Ovary (tissue), 9 donors: ENCODE data around the gene ALCAM. TPM values are rescaled to one million over a fixed set of nuclear protein-coding genes. Genes with fewer than 3 reads are reported as not detected.

Experiments used
- DNase-seq, 5 donors: peaks; one replicate each; pipeline ENCODE4 v3.0.0-alpha.2; 2019 to 2020
- H3K27ac ChIP-seq, 2 donors: fragments of 200-600 bp; one replicate each; pipeline versions ENCODE4 v1.5.1 to v1.8.0; 2019 to 2022
- H3K27me3 ChIP-seq: fragments of 200-600 bp; one replicate; pipeline ENCODE4 v1.8.0; 2022
- H3K36me3 ChIP-seq: fragments of 200-600 bp; sonication (generic); one replicate; pipeline ENCODE4 v1.5.1; 2019
- H3K4me1 ChIP-seq: one replicate; pipeline ENCODE4 v1.8.1; 2013; ENCODE audit warnings: mild to moderate bottlenecking, moderate library complexity; ENCODE audit not compliant: insufficient read depth
- H3K4me3 ChIP-seq: fragments of 200-600 bp; sonication (generic); one replicate; pipeline ENCODE4 v1.5.1; 2017
- H3K9me3 ChIP-seq, 2 donors: fragments of 200-600 bp in 1 of 2; sonication (generic) in 1 of 2; one replicate each; pipeline versions ENCODE4 v1.5.1 to v1.8.1; 2013 to 2019; ENCODE audit warnings: mild to moderate bottlenecking in 1 of 2, moderate library complexity in 1 of 2
- CTCF ChIP-seq, 3 donors: fragments of 450-650 bp in 2 of 3; fragments of 200-600 bp in 1 of 3; IDR thresholded peaks; one replicate each; pipeline versions ENCODE4 v1.5.1 to v1.8.0; 2016 to 2022; ENCODE audit warnings: antibody characterized with exemption in 3 of 3, mild to moderate bottlenecking in 1 of 3
- EP300 ChIP-seq: sonication (generic); formaldehyde crosslinking; IDR thresholded peaks from one replicate; pipeline ENCODE4 v1.6.1; 2017; ENCODE audit warnings: antibody characterized with exemption
- POLR2A ChIP-seq: fragments of 450-650 bp; IDR thresholded peaks from one replicate; pipeline ENCODE4 v1.6.1; 2017; ENCODE audit warnings: antibody characterized with exemption, mild to moderate bottlenecking, moderate library complexity
- WGBS, 3 donors: extraction: QIAGEN DNeasy Blood & Tissue Kit in 1 of 3; methylation state at CpG; one replicate each; pipeline versions ENCODE4 v1.1.5 to v1.1.7; 2013 to 2017; 5-methylcytosine and 5-hydroxymethylcytosine counted together
- intact Hi-C, 4 donors: fragments of 100-400 bp; cut with DNase I; formaldehyde crosslinking; loops; one replicate each; pipeline versions ENCODE4 v1.11.0 to v1.15.1; 2022 to 2023
- polyA plus RNA-seq, 2 donors: library from polyadenylated mRNA; stranded (reverse); fragments of 200-250 nt in 1 of 2; fragments of 350-450 nt in 1 of 2; fragmentation: Illumina TruSeq in 1 of 2; extraction: RNeasy Lipid Tissue Mini Kit (QIAGEN cat#74804) in 1 of 2; gene quantifications; one replicate each; pipeline ENCODE4 v1.2.3, GENCODE V29; 2013 to 2014
- total RNA-seq, 7 donors: library from RNA; depleted of rRNA in 2 of 7; stranded (reverse); fragments of >200 nt in 2 of 7; fragmentation: NEBNext Ultra II Directional in 3 of 7; extraction: Animal tissue kit (Norgen Biotek cat#: 25700) in 3 of 7; gene quantifications; one replicate each; pipeline versions ENCODE4 v1.1.0 to v1.2.4, GENCODE V29; 2016 to 2023
- donor health status: DM: no; HTN: no; CAD: no; lungs with moderate emphysema.
- donor health status: DM: no; HTN: no; CAD: no.
- donor health status: Bipolar disorder and iron deficiency.
- donor health status: DM: yes; HTN: yes; CAD: no.
- donor health status: DM: no; HTN: no; CAD: no.
- donor health status: DM: yes; HTN: yes; CAD: no.

ALCAM gene
- total and polyA plus RNA-seq, 9 donors, result 25.0 to 279 (median 52.1) TPM

DNA sequence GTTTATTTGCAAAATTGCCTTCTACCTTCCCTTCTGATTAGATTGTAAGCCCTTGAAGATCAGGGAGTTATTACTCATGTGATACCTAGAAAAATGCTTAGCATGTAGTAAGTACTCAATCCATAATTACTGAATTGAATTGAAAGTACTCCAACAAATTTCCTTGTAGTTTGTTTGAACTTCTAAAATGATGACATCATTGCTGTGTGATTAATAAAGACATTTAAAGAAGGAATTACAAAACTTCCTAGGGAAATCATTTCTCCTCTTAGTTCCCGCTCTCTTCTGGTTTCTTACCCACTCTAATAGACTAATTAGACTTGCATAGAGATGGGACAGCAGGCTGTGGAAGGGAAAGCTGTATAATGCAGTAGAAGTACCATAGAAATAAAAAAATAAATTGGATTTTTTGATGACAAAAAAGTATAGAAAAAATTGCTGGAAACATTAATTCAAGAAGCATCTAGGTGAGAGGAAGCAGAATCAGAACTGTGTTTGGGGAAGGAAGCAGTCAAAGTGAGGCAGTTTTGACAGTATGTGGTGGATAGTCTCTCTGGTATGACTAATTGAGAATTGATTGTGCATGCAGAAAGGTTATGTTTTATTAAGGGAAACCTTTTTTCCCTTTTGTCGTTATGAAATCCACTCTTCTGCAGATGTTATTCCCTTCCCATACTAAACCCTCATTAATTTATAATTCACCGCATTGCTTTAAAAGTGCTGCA lies 93.0 kb downstream of the ALCAM start:
- TF ChIP-seq CTCF (IDR thresholded peaks at IDR 0.05) (no peak), EP300 (no peak), POLR2A (no peak)
- H3K27me3 ChIP-seq, result no peaks in the 10 kb centered on the region
- intact Hi-C loops, result loop anchor here in 1 of 4 donors (2.0 kb wide), 1 partner anchor 17 kb away; no protein-coding TSS in a partner anchor
- no peaks in the 10 kb centered on the region for H3K9me3 ChIP-seq
- H3K36me3 ChIP-seq, result no peaks in the 10 kb centered on the region
- 78 to 84% (median 79%) methylated on average over 3 of the region's 3 CpGs for WGBS, 3 donors
- no peak overlapping the region for H3K27ac ChIP-seq
- no peak overlapping the region for H3K4me3 ChIP-seq
- DNase-seq, result no peak
- H3K4me1 ChIP-seq, result no peaks in the 10 kb centered on the region

DNA sequence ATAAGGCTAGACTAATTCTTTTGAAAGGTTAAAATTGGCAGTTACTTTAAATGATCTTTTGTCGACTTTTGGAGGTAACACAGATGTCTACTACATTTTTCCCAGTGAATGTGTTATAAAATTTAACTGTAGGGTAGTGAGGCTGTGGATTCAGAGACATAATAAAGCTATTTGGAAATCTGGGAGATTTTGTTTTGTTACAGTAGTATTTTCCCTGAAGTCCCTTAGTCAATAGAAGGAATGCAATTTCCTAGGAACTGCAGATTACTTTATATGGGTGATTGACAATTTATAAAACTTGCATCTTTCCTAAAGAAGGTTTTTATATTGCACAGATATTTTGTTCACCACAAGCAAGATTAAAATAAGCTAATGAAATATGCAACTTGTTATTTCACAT lies 96.9 kb downstream of the ALCAM start:
- DNase-seq, result no peak
- Histone ChIP-seq H3K9me3 (no peaks in the 10 kb centered on the region), H3K27me3 (no peaks in the 10 kb centered on the region), H3K4me1 (no peaks in the 10 kb centered on the region), H3K4me3 (no peak overlapping the region), H3K27ac (no peak overlapping the region), H3K36me3 (no peaks in the 10 kb centered on the region)
- no peak for TF ChIP-seq EP300
- TF ChIP-seq CTCF (IDR thresholded peaks at IDR 0.05), result no peak
- no peak for TF ChIP-seq POLR2A
- intact Hi-C loops, result no loop called here
- WGBS, 3 donors, result 81 to 90% (median 85%) methylated on average over 1 of the region's 1 CpG

DNA sequence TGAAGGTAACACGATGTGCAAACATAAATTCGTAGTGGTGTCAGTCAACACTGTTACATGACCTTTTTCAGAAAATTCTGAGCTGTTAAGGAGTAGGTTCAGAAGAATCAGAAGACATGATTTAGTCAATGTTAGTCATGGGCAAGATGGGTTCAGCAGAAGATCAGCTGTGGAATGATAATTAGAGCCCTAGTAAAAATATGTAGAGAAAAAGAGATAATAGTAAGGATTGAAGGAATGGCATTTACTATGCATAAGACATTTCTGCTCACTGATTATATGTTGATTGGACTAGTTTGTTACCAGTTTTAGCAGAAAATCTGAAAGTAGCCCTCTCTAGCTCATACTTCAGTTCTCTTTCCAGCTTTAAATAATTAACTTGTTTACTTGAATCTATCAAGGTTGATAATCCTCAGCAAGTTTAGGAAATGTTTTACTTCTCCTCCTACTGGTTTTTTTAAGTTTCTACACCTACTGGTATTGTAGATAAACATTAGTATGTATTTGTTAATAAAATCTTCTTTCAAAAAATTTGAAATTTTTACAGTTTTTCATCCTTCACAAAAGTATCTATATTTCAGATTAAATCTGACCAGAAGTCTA lies 98.6 kb downstream of the ALCAM start:
- intact Hi-C loops, result no loop called here
- Histone ChIP-seq H3K27me3 (no peaks in the 10 kb centered on the region), H3K36me3 (no peaks in the 10 kb centered on the region), H3K4me3 (no peak overlapping the region), H3K9me3 (no peaks in the 10 kb centered on the region), H3K27ac (no peak overlapping the region), H3K4me1 (no peaks in the 10 kb centered on the region)
- DNase-seq, result no peak
- no peak for TF ChIP-seq EP300
- no peak for TF ChIP-seq POLR2A
- no peak for TF ChIP-seq CTCF (IDR thresholded peaks at IDR 0.05)
- WGBS, 3 donors, result 82 to 83% (median 83%) methylated on average over 2 of the region's 2 CpGs

- WGBS, 3 donors, result 90 to 95% (median 93%) methylated on average over 3 of the region's 3 CpGs
- no peak for DNase-seq
- Histone ChIP-seq H3K27ac (no peak overlapping the region), H3K4me1 (no peaks in the 10 kb centered on the region), H3K9me3 (no peaks in the 10 kb centered on the region), H3K27me3 (no peaks in the 10 kb centered on the region), H3K36me3 (no peaks in the 10 kb centered on the region), H3K4me3 (no peak overlapping the region)
- intact Hi-C loops, result no loop called here
- TF ChIP-seq CTCF (IDR thresholded peaks at IDR 0.05) (no peak), POLR2A (no peak), EP300 (no peak)
Measured at GRCh38 chr3:105466072-105466471, 99.4 kb downstream of the ALCAM start.
